ENCODE data around the gene INTS13.

GRCh38 chr12:26884765-26885576, 52.8 kb downstream of the INTS13 start:
- TF ChIP-seq CTCF (IDR thresholded peaks at IDR 0.05) (peak; percentile 93), EZH2phosphoT487 (IDR thresholded peaks at IDR 0.05) (no peak), EZH2 (IDR thresholded peaks at IDR 0.05) (no peak)
